ENCODE data around the gene ZNF487.

DNA sequence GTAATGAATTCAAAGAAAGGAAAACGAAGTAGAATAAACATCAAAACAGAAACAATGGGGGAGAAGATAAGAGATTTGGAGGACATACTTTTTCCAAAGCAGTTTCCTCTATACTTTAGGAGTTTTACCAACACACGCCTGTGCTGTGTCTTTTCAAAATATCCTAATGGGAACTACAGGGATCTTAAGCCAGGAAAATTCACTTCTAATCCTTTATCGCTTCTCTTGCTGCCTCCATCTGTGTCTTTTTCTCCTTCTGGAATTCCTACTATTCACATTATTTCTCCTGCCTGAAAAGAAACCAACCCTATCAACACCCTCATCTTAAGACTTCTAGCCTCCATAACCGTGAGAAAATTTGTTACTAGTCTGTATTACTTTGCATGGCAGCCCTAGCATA is 34.7 kb upstream of the ZNF487 start:
- TF ChIP-seq, protein P1, sequence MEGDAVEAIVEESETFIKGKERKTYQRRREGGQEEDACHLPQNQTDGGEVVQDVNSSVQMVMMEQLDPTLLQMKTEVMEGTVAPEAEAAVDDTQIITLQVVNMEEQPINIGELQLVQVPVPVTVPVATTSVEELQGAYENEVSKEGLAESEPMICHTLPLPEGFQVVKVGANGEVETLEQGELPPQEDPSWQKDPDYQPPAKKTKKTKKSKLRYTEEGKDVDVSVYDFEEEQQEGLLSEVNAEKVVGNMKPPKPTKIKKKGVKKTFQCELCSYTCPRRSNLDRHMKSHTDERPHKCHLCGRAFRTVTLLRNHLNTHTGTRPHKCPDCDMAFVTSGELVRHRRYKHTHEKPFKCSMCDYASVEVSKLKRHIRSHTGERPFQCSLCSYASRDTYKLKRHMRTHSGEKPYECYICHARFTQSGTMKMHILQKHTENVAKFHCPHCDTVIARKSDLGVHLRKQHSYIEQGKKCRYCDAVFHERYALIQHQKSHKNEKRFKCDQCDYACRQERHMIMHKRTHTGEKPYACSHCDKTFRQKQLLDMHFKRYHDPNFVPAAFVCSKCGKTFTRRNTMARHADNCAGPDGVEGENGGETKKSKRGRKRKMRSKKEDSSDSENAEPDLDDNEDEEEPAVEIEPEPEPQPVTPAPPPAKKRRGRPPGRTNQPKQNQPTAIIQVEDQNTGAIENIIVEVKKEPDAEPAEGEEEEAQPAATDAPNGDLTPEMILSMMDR (IDR thresholded peaks at IDR 0.05; ENCODE audit: poor library complexity) = no peak
- no peak for TF ChIP-seq EZH2 (IDR thresholded peaks at IDR 0.05; ENCODE audit: borderline replicate concordance)
